Measurements from ENCODE around the gene COX10.

The COX10 gene

DNA sequence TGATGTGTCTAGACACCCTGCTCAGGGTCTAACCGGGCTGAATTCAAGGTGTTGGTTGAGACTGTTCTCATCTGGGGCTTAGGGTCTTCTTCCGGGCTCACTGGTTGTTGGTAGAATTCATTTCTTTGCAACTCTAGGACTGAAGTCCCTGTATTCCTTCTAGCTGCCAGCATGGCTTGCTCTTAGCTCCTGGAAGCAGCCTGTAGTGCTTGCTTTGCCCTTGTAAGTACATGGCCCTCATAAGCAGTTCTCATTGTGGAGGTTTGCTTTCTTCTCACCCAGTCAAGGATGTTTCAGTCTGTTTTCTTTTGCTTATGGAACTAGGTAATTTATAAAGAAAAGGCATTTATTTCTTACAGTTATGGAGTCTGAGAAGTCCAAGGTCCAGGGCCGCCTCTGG, 26.3 kb downstream of the COX10 start:
- TF ChIP-seq, protein P1, sequence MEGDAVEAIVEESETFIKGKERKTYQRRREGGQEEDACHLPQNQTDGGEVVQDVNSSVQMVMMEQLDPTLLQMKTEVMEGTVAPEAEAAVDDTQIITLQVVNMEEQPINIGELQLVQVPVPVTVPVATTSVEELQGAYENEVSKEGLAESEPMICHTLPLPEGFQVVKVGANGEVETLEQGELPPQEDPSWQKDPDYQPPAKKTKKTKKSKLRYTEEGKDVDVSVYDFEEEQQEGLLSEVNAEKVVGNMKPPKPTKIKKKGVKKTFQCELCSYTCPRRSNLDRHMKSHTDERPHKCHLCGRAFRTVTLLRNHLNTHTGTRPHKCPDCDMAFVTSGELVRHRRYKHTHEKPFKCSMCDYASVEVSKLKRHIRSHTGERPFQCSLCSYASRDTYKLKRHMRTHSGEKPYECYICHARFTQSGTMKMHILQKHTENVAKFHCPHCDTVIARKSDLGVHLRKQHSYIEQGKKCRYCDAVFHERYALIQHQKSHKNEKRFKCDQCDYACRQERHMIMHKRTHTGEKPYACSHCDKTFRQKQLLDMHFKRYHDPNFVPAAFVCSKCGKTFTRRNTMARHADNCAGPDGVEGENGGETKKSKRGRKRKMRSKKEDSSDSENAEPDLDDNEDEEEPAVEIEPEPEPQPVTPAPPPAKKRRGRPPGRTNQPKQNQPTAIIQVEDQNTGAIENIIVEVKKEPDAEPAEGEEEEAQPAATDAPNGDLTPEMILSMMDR (IDR thresholded peaks at IDR 0.05; ENCODE audit: control insufficient read depth, insufficient read depth, low read depth, low read length, missing control alignments) = no peak
- DNase-seq (ENCODE audit: low read depth) = no peak
- no peak overlapping the region for H3K4me3 ChIP-seq (ENCODE audit: control insufficient read depth, low read depth, low read length)

DNA sequence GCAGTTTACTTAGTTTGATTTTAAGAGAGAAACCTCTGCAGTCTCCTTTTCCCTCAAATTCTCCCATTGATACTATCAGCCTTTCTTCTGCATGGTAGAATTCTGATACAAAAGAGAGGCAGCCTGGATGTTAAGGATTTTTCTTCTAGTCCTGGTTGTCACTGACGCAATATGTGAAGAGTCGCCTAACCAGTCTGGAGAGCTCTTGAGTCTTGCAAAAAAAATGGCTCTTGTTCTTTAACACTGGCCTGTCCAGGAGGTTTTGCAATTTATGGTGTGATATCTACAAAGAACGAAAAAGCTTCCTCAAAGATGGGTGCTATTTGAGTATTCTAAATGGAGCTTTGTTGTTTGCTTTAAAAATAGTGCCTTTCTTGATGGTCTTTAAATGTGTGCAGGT, 28.9 kb downstream of the COX10 start:
- no peak for DNase-seq (ENCODE audit: low read depth)
- TF ChIP-seq, protein P1 (IDR thresholded peaks at IDR 0.05; ENCODE audit: control insufficient read depth, insufficient read depth, low read depth, low read length, missing control alignments) = no peak
- H3K4me3 ChIP-seq (ENCODE audit: control insufficient read depth, low read depth, low read length) = no peak overlapping the region

DNA sequence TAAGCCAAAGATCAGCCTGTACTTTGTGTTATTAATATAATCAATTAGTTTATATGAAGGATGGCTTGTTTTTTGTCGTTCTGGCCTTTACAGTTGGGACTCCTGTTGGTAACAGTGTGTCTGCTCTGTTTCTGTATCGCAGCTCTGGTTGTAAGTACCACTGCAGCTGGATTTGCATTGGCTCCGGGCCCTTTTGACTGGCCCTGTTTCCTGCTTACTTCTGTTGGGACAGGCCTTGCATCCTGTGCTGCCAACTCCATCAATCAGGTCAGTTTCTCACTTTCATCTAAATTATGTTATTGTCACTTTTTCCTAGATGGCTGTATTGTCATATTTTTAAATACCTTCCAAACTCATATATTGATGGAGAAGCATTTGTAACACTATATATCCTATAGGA, 32.7 kb downstream of the COX10 start:
- DNase-seq (ENCODE audit: low read depth) = no peak
- TF ChIP-seq, protein P1 (IDR thresholded peaks at IDR 0.05; ENCODE audit: control insufficient read depth, insufficient read depth, low read depth, low read length, missing control alignments) = no peak
- H3K4me3 ChIP-seq (ENCODE audit: control insufficient read depth, low read depth, low read length) = no peak overlapping the region

DNA sequence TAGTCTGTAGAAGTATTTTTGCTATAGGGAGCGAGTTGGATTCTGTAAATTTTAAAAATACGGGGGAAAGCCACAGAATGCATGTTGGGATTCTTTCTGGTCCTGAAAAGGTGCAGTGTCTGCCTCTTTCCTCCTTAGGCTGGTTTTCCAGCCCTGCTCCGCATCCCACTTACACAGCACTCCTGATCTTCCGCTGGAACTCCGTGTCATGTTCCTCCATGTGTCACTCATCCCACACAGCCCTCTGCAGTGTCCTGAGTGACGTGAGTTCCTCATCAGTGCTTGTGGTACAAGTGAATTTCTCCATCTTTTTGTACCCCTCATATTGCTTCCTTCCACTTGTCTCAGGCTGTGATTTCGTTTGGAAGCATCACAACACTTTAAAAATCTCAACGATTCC, 34.5 kb downstream of the COX10 start:
- TF ChIP-seq, protein P1 (IDR thresholded peaks at IDR 0.05; ENCODE audit: control insufficient read depth, insufficient read depth, low read depth, low read length, missing control alignments) = no peak
- H3K4me3 ChIP-seq (ENCODE audit: control insufficient read depth, low read depth, low read length) = no peak overlapping the region
- no peak for DNase-seq (ENCODE audit: low read depth)

DNA sequence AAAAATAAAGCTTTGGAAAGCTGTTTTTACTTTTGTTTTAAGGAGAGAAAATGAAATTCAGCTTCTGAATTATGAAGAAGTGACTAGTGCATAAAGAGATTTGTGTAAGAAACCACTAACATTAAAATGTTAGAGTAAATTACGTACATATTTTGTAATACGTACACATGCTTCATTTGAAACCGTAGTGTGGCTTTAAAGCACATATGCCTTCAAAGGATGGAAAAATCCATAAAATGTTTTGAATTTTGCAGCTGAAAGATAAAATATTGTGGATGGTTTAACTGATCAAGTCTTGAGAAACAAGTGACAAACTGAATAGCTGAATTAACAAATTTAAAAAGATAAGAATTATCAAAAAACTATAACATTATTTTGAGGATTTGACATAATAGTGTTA, 35.4 kb downstream of the COX10 start:
- DNase-seq (ENCODE audit: low read depth) = no peak
- H3K4me3 ChIP-seq (ENCODE audit: control insufficient read depth, low read depth, low read length) = no peak overlapping the region
- TF ChIP-seq, protein P1 (IDR thresholded peaks at IDR 0.05; ENCODE audit: control insufficient read depth, insufficient read depth, low read depth, low read length, missing control alignments) = no peak

DNA sequence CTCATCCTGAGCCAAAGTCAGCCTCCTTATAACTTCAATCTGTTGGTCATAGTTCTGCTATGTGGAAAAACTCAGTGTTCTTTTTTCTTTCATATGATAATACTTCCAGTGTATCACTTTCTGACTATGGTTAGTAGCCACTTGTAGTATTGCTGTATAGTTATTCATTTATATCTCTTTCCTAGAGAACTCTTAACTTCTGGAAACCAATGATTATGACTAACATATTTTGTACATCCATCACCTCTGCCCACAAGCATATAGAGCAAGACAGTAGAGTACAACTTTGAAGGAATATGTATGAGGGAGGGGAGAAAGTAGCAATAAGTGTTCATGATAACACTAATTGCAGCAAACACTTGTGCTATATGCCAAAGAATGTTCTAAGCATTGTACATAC, 38.6 kb downstream of the COX10 start:
- DNase-seq (ENCODE audit: low read depth) = no peak
- no peak overlapping the region for H3K4me3 ChIP-seq (ENCODE audit: control insufficient read depth, low read depth, low read length)
- TF ChIP-seq, protein P1 (IDR thresholded peaks at IDR 0.05; ENCODE audit: control insufficient read depth, insufficient read depth, low read depth, low read length, missing control alignments) = no peak

DNA sequence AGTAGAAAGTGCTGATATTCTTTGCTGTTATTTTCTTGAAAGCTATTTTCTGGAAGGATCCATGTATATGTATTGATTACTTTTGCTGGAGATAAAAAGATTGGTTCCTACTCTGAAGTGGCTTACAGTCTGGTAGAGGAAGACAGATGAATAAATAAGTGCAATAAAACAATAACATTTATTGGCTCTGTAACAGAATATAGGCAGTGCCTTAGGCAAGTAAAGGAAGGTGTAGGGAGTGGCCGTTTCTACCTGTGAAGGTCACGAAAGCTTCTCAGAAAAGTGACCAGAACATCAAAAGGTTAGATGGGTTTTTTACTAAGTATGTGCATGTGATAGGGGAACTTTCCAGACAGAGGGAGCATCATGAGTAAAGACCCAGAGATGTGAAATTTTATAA, 43.1 kb downstream of the COX10 start:
- no peak for DNase-seq (ENCODE audit: low read depth)
- TF ChIP-seq, protein P1 (IDR thresholded peaks at IDR 0.05; ENCODE audit: control insufficient read depth, insufficient read depth, low read depth, low read length, missing control alignments) = no peak
- no peak overlapping the region for H3K4me3 ChIP-seq (ENCODE audit: control insufficient read depth, low read depth, low read length)

Measured in AG09309 (cell line).